Transverse colon (tissue), 4 donors: ENCODE results near the gene SVIL. TPM values are rescaled to one million over a fixed set of nuclear protein-coding genes. Genes with fewer than 3 reads are reported as not detected.
"Not testable (repeated sequence)": the region's sequence is repeated elsewhere in the genome, so short reads cannot be mapped to it uniquely, and the experiment has no call there.

Experiments
- DNase-seq: peaks from one replicate; pipeline ENCODE4 v3.0.0-alpha.2; 2019
- H3K27ac ChIP-seq, 4 donors: fragments of 200-600 bp; sonication (generic); 2 replicates each; pipeline ENCODE4 v1.5.1; 2016 to 2018; ENCODE audit warnings: inconsistent platforms in 4 of 4
- H3K27me3 ChIP-seq: fragments of 200-600 bp; sonication (generic); 2 replicates; pipeline ENCODE4 v1.5.1; 2017; ENCODE audit warnings: inconsistent platforms
- H3K36me3 ChIP-seq, 4 donors: fragments of 200-600 bp; sonication (generic); 2 replicates each; pipeline ENCODE4 v1.5.1; 2017 to 2019; ENCODE audit warnings: inconsistent platforms in 4 of 4
- H3K4me1 ChIP-seq, 4 donors: fragments of 200-600 bp; sonication (generic); 2 replicates each; pipeline ENCODE4 v1.5.1; 2017 to 2020; ENCODE audit warnings: inconsistent platforms in 4 of 4
- H3K4me3 ChIP-seq, 4 donors: fragments of 200-600 bp; sonication (generic); 1 replicate in 1 of 4; 2 replicates in 3 of 4; pipeline versions ENCODE4 v1.5.1 to v1.6.1; 2017 to 2019; ENCODE audit warnings: inconsistent platforms in 4 of 4
- H3K9me3 ChIP-seq, 2 donors: fragments of 200-600 bp; sonication (generic); 2 replicates each; pipeline ENCODE4 v1.5.1; 2017 to 2019; ENCODE audit warnings: inconsistent platforms in 2 of 2
- EP300 ChIP-seq: sonication (generic); formaldehyde crosslinking; IDR thresholded peaks from one replicate; pipeline ENCODE4 v1.6.1; 2017; ENCODE audit warnings: antibody characterized with exemption, low read depth
- POLR2A ChIP-seq: fragments of 450-650 bp; IDR thresholded peaks from one replicate; pipeline ENCODE4 v1.6.1; 2016; ENCODE audit warnings: antibody characterized with exemption, mild to moderate bottlenecking, moderate library complexity
- POLR2AphosphoS5 ChIP-seq, 3 donors: sonication (generic); formaldehyde crosslinking; IDR thresholded peaks; one replicate each; pipeline ENCODE4 v1.6.1; 2016; ENCODE audit warnings: antibody characterized with exemption in 3 of 3
- WGBS, 2 donors: methylation state at CpG; one replicate each; pipeline ENCODE4 v1.1.5; 2018; ENCODE audit warnings: low coverage in 1 of 2; 5-methylcytosine and 5-hydroxymethylcytosine counted together
- in situ Hi-C, 4 donors: fragments of 200-750 bp; cut with MboI; loops; one replicate each; pipeline versions ENCODE4 v1.15.0 to v1.15.1; 2017; ENCODE audit warnings: low sequenced_read_pairs in 3 of 4, low pct_ligation_motif_present in 1 of 4, low pct_unique_long_range_greater_than_20kb in 1 of 4
- intact Hi-C: fragments of 100-400 bp; cut with DNase I; formaldehyde crosslinking; loops from one replicate; pipeline ENCODE4 v1.15.1; 2023; ENCODE audit warnings: low total_unique reads
- total RNA-seq, 4 donors: library from RNA; depleted of rRNA; stranded (reverse); fragments of >200 nt; gene quantifications; one replicate each; pipeline ENCODE4 v1.1.0, GENCODE V29; 2016
- TF ChIP-seq, protein P1 (sequence below), 5 experiments: fragments of 200-600 bp in 3 of 5; fragments of 450-650 bp in 2 of 5; sonication (generic) in 3 of 5; IDR thresholded peaks; 1 replicate in 2 of 5; 2 replicates in 3 of 5; pipeline ENCODE4 v1.5.1; 2016 to 2017; ENCODE audit warnings: antibody characterized with exemption in 5 of 5, inconsistent platforms in 3 of 5, mild to moderate bottlenecking in 2 of 5, moderate library complexity in 1 of 5

SVIL gene
- total RNA-seq, 4 donors from 2014 or later = 146 to 192 (median 156) TPM

- TF ChIP-seq, protein P1, sequence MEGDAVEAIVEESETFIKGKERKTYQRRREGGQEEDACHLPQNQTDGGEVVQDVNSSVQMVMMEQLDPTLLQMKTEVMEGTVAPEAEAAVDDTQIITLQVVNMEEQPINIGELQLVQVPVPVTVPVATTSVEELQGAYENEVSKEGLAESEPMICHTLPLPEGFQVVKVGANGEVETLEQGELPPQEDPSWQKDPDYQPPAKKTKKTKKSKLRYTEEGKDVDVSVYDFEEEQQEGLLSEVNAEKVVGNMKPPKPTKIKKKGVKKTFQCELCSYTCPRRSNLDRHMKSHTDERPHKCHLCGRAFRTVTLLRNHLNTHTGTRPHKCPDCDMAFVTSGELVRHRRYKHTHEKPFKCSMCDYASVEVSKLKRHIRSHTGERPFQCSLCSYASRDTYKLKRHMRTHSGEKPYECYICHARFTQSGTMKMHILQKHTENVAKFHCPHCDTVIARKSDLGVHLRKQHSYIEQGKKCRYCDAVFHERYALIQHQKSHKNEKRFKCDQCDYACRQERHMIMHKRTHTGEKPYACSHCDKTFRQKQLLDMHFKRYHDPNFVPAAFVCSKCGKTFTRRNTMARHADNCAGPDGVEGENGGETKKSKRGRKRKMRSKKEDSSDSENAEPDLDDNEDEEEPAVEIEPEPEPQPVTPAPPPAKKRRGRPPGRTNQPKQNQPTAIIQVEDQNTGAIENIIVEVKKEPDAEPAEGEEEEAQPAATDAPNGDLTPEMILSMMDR (IDR thresholded peaks at IDR 0.05) = no peak
- TF ChIP-seq POLR2A (no peak), POLR2AphosphoS5 (IDR thresholded peaks at IDR 0.05) (no peak), EP300 (no peak)
- peaks cover 0 to 9% (median 0%) of the 10 kb centered on the region in 4 donors for H3K4me1 ChIP-seq
- H3K27me3 ChIP-seq = no peaks in the 10 kb centered on the region
- H3K4me3 ChIP-seq = no peak overlapping the region
- peaks cover 0 to 15% (median 7%) of the 10 kb centered on the region in 4 donors for H3K36me3 ChIP-seq
- intact Hi-C loops (no loop called here), in situ Hi-C loops (loop anchor here in 3 of 4 donors (10.0 to 25.0 kb wide), 3 partner anchors 223 to 1160 kb away; no protein-coding TSS in a partner anchor)
- no peak for DNase-seq
- H3K27ac ChIP-seq = no peak overlapping the region
- no peaks in the 10 kb centered on the region for H3K9me3 ChIP-seq
- 20 to 78% methylated on average over 1 to 9 of the region's 9 CpGs for WGBS, 2 donors
Observed at GRCh38 chr10:29514306-29514705, 120.5 kb downstream of the SVIL start.

GRCh38 chr10:29512425-29512974 lies 122.3 kb downstream of the SVIL start:
- Histone ChIP-seq H3K4me3 (no peak overlapping the region), H3K27me3 (no peaks in the 10 kb centered on the region), H3K4me1 (peaks cover 0 to 7% (median 0%) of the 10 kb centered on the region in 4 donors), H3K36me3 (peaks cover 0 to 8% (median 3%) of the 10 kb centered on the region in 4 donors), H3K9me3 (no peaks in the 10 kb centered on the region), H3K27ac (peak overlapping the region in 2 of 4 donors; percentile 6)
- intact Hi-C loops (no loop called here), in situ Hi-C loops (loop anchor here in 3 of 4 donors (10.0 to 25.0 kb wide), 3 partner anchors 225 to 1162 kb away; no protein-coding TSS in a partner anchor)
- no peak for DNase-seq
- TF ChIP-seq EP300 (no peak), POLR2A (no peak), POLR2AphosphoS5 (IDR thresholded peaks at IDR 0.05) (no peak)
- TF ChIP-seq, protein P1 (IDR thresholded peaks at IDR 0.05) = no peak
- 88 to 90% methylated on average over 3 to 10 of the region's 10 CpGs for WGBS, 2 donors

- in situ Hi-C loops = loop anchor here in 3 of 4 donors (10.0 to 25.0 kb wide), 3 partner anchors 225 to 1163 kb away; no protein-coding TSS in a partner anchor
- DNase-seq, H3K4me1 ChIP-seq, H3K9me3 ChIP-seq, H3K27me3 ChIP-seq, intact Hi-C loops, H3K36me3 ChIP-seq, H3K27ac ChIP-seq, H3K4me3 ChIP-seq: not testable (repeated sequence)
- 79 to 80% methylated on average over 5 of the region's 5 CpGs for WGBS, 2 donors
Observed at GRCh38 chr10:29511806-29512205, 123.0 kb downstream of the SVIL start.

DNA sequence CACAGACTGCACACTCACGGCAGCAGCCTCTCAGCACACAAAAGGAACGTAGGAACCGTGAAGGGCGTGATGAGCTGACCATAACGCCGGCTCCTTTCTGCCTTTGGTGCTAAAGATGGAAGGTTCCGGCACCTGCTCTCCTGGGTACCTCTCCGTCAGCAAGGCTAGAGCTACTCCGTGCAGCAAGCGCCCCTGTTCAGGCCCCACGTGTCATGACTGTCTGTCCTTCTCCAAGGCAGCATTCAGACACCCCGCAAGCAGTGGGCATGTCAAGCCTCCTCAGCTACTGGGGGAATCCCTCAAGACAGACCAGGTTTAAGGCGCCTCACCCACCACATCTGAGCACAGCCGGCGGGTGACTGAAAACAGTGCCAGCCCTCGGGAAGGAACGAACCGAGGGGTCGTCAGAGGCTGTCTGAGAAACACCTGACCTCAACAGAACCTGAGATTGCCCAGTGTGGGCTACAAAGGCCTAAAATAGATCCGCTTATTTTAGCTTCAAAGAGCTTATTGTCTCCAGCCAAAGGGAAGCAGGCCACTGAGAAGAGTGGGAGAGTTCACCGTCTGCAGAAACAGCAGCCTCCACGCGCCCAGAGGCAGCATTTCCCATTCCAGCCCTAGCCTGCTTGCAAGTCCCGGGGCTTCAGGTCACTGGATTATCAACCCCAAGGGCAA lies 124.2 kb downstream of the SVIL start:
- H3K4me3 ChIP-seq, H3K9me3 ChIP-seq, intact Hi-C loops, H3K36me3 ChIP-seq, H3K4me1 ChIP-seq, DNase-seq, H3K27ac ChIP-seq, H3K27me3 ChIP-seq: not testable (repeated sequence)
- in situ Hi-C loops = loop anchor here in 3 of 4 donors (10.0 to 25.0 kb wide), 3 partner anchors 227 to 1164 kb away; no protein-coding TSS in a partner anchor
- 95% methylated on average over 10 of the region's 24 CpGs for WGBS, 2 donors

DNA sequence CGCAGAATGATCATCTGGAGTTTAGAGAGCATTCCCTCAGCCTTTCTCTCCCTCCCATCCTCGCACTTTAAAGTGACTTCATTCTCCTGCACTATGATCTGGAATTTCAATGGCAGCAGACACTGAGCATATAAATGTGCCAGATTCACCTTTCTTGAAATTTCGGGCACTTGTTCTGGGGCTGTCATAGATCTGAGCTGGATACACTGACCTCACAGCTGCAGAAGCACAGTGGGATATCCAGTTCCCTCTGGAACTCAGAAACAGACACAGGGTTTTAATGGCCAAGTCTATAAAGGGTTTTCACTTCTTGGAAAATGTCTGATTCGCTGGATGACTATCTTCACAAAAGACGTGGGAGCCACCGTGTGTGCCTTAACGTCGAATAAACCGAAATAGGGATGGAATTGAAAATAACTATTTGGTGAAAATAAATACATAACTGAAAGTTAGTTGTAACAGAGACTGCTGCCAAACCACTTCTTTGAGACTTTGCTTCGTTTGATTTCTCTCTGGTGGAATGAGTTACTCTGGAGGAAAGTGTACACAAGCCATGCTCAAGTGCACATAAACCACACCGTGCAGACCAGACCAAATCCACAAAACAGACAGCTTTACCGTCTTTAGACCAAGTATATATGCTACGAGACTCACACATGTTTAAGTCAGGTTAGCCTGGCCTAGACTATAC lies 126.1 kb downstream of the SVIL start:
- in situ Hi-C loops = loop anchor here in 2 of 4 donors (25.0 kb wide), 2 partner anchors 229 to 354 kb away; no protein-coding TSS in a partner anchor
- WGBS, 2 donors = 71 to 77% methylated on average over 13 of the region's 13 CpGs
- peaks cover 0 to 11% (median 3%) of the 10 kb centered on the region in 4 donors for H3K36me3 ChIP-seq

GRCh38 chr10:29507750-29508149 lies 127.0 kb downstream of the SVIL start:
- in situ Hi-C loops = loop anchor here in 2 of 4 donors (25.0 kb wide), 2 partner anchors 230 to 355 kb away; no protein-coding TSS in a partner anchor
- WGBS, 2 donors = 63 to 75% methylated on average over 2 to 4 of the region's 4 CpGs

More for the DNA sequence above, 126.1 kb downstream of the SVIL start:
- Histone ChIP-seq H3K9me3 (no peaks in the 10 kb centered on the region), H3K27ac (peak overlapping the region in 1 of 4 donors; percentile 43), H3K4me1 (no peaks in the 10 kb centered on the region), H3K4me3 (no peak overlapping the region), H3K27me3 (no peaks in the 10 kb centered on the region)
- DNase-seq = no peak
- intact Hi-C loops = no loop called here
- TF ChIP-seq, protein P1 (IDR thresholded peaks at IDR 0.05) = no peak
- TF ChIP-seq POLR2AphosphoS5 (IDR thresholded peaks at IDR 0.05) = no peak
- no peak for TF ChIP-seq EP300
- TF ChIP-seq POLR2A = no peak

More at GRCh38 chr10:29507750-29508149, 127.0 kb downstream of the SVIL start:
- H3K9me3 ChIP-seq, H3K27me3 ChIP-seq, H3K4me3 ChIP-seq, DNase-seq, H3K27ac ChIP-seq, H3K4me1 ChIP-seq, intact Hi-C loops: not testable (repeated sequence)
- H3K36me3 ChIP-seq = peaks cover 0 to 10% (median 3%) of the 10 kb centered on the region in 4 donors
